ENCODE measurements around the gene CACNA2D3.

DNA sequence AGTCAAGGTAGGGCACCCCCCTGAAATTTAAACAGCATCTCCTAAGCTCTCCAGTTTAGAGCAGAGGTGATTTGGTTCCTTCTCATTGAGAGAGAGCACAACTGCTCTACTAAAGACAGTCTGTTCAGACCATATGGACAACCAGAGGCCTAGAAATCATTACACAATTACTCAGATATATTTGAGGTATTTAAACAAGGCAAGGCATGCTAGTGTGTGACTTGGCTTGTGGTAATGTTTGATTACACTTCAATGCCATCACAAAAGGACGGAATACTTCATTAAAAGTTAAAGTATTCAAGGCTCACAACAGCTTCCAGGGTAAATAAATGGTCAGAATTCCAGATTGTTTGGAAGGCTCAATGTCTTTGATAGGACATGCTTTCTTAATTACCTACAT lies 695.3 kb downstream of the CACNA2D3 start:
- TF ChIP-seq, protein P1, sequence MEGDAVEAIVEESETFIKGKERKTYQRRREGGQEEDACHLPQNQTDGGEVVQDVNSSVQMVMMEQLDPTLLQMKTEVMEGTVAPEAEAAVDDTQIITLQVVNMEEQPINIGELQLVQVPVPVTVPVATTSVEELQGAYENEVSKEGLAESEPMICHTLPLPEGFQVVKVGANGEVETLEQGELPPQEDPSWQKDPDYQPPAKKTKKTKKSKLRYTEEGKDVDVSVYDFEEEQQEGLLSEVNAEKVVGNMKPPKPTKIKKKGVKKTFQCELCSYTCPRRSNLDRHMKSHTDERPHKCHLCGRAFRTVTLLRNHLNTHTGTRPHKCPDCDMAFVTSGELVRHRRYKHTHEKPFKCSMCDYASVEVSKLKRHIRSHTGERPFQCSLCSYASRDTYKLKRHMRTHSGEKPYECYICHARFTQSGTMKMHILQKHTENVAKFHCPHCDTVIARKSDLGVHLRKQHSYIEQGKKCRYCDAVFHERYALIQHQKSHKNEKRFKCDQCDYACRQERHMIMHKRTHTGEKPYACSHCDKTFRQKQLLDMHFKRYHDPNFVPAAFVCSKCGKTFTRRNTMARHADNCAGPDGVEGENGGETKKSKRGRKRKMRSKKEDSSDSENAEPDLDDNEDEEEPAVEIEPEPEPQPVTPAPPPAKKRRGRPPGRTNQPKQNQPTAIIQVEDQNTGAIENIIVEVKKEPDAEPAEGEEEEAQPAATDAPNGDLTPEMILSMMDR (IDR thresholded peaks at IDR 0.05; ENCODE audit: insufficient read depth, low read length, poor library complexity, severe bottlenecking) = no peak
- TF ChIP-seq EZH2phosphoT487 (conservative IDR thresholded peaks at IDR 0.05; ENCODE audit: low read length) = no peak

Measured in SU-DHL-6 (cell line).